IMR-90 (cell line): ENCODE data around the gene SOS1. TPM values are rescaled to one million over a fixed set of nuclear protein-coding genes. Genes with fewer than 3 reads are reported as not detected.

Source experiments
- ATAC-seq: fragments of 200-7000 bp; cut with Tn5 transposase; 2 replicates; pipeline ENCODE4 v1.9.1; 2020; ENCODE audit warnings: low read depth, mild to moderate bottlenecking, moderate library complexity
- BruUV-seq: library from RNA; stranded (reverse); fragments of 400-500 nt; replicated peaks from 2 replicates; lab custom pipeline; 2021; lab: Mats Ljungman, UMichigan
- CTCF ChIA-PET: fragments of 300-600 bp; formaldehyde crosslinking; extraction: SDS; loops from one replicate; lab custom pipeline; 2021; ENCODE audit warnings: antibody characterized with exemption; lab: Yijun Ruan, JAX
- POLR2A ChIA-PET: fragments of 300-600 bp; sonication (Branson Sonifier 250); formaldehyde crosslinking; loops from one replicate; lab custom pipeline; 2022; ENCODE audit warnings: antibody characterized with exemption; ENCODE audit not compliant: unreplicated experiment; lab: Charles Lee
- DNase-seq: peaks from one replicate; pipeline ENCODE4 v3.0.0; 2013
- H2AFZ ChIP-seq: replicated peaks from 2 replicates; pipeline ENCODE3; 2013; ENCODE audit warnings: low read length, mild to moderate bottlenecking; ENCODE audit not compliant: poor library complexity
- H2AK5ac ChIP-seq: 2 replicates; pipeline ENCODE4 v1.6.1; 2013; ENCODE audit warnings: low read depth, low read length, inconsistent platforms
- H2AK9ac ChIP-seq: replicated peaks from 2 replicates; pipeline ENCODE3; 2013; ENCODE audit warnings: mild to moderate bottlenecking, low read depth, low read length, moderate library complexity; ENCODE audit not compliant: poor library complexity
- H2BK120ac ChIP-seq: 2 replicates; pipeline ENCODE4 v1.6.1; 2013; ENCODE audit warnings: low read depth, low read length, inconsistent platforms
- H2BK15ac ChIP-seq: 3 replicates; pipeline ENCODE4 v1.6.1; 2013; ENCODE audit warnings: low read depth, low read length, inconsistent platforms
- H2BK20ac ChIP-seq: 2 replicates; pipeline ENCODE4 v1.6.1; 2013; ENCODE audit warnings: low read depth, mild to moderate bottlenecking, inconsistent platforms, low read length, moderate library complexity
- H2BK5ac ChIP-seq: 2 replicates; pipeline ENCODE4 v1.6.1; 2013; ENCODE audit warnings: mild to moderate bottlenecking, low read depth, low read length, inconsistent platforms; ENCODE audit not compliant: poor library complexity, severe bottlenecking
- H3K14ac ChIP-seq: replicated peaks from 2 replicates; pipeline ENCODE4 v1.6.1; 2013; ENCODE audit warnings: low read depth, low read length, inconsistent platforms
- H3K18ac ChIP-seq: 2 replicates; pipeline ENCODE4 v1.6.1; 2013; ENCODE audit warnings: low read depth, low read length, control low read depth
- H3K23ac ChIP-seq: 2 replicates; pipeline ENCODE4 v1.6.1; 2013; ENCODE audit warnings: low read depth, low read length, inconsistent platforms
- H3K27ac ChIP-seq: 2 replicates; pipeline ENCODE4 v1.5.1; 2013; ENCODE audit warnings: mild to moderate bottlenecking, control low read depth, low read length; ENCODE audit not compliant: insufficient read depth
- H3K27me3 ChIP-seq: 2 replicates; pipeline ENCODE4 v1.6.1; 2013; ENCODE audit warnings: low read length; ENCODE audit not compliant: control insufficient read depth, insufficient read depth
- H3K36me3 ChIP-seq: 2 replicates; pipeline ENCODE4 v1.6.1; 2013; ENCODE audit warnings: low read length, mixed read lengths; ENCODE audit not compliant: control insufficient read depth, insufficient read depth
- H3K4ac ChIP-seq: 2 replicates; pipeline ENCODE4 v1.6.1; 2013; ENCODE audit warnings: low read depth, low read length, inconsistent platforms
- H3K4me1 ChIP-seq: 2 replicates; pipeline ENCODE4 v1.6.1; 2013; ENCODE audit warnings: low read length, mixed read lengths; ENCODE audit not compliant: control insufficient read depth, insufficient read depth
- H3K4me2 ChIP-seq: 2 replicates; pipeline ENCODE4 v1.6.1; 2013; ENCODE audit warnings: low read depth, mild to moderate bottlenecking, control low read depth, low read length, moderate library complexity
- H3K4me3 ChIP-seq: 2 replicates; pipeline ENCODE4 v1.5.1; 2013; ENCODE audit warnings: low read depth, mild to moderate bottlenecking, control low read depth, low read length, moderate library complexity; ENCODE audit not compliant: insufficient read depth
- H3K56ac ChIP-seq: 2 replicates; pipeline ENCODE4 v1.6.1; 2013; ENCODE audit warnings: low read length, inconsistent platforms; ENCODE audit not compliant: insufficient read depth; ENCODE audit errors: extremely low read depth
- H3K79me1 ChIP-seq, 2 experiments: 2 replicates each; pipeline ENCODE4 v1.6.1; 2013; ENCODE audit warnings: low read length in 2 of 2, inconsistent platforms in 1 of 2, low read depth in 1 of 2
- H3K9ac ChIP-seq: 2 replicates; pipeline ENCODE4 v1.6.1; 2013; ENCODE audit warnings: low read depth, low read length, control low read depth
- H3K9me1 ChIP-seq: 2 replicates; pipeline ENCODE4 v1.6.1; 2013; ENCODE audit warnings: low read length, inconsistent platforms; ENCODE audit not compliant: insufficient read depth
- H3K9me3 ChIP-seq: 2 replicates; pipeline ENCODE4 v1.6.1; 2013; ENCODE audit warnings: low read length; ENCODE audit not compliant: control insufficient read depth, insufficient read depth
- H4K20me1 ChIP-seq: 2 replicates; pipeline ENCODE4 v1.6.1; 2013; ENCODE audit warnings: low read length, inconsistent platforms; ENCODE audit not compliant: insufficient read depth
- H4K5ac ChIP-seq: 2 replicates; pipeline ENCODE4 v1.6.1; 2013; ENCODE audit warnings: mild to moderate bottlenecking, low read depth, low read length, control low read depth
- H4K8ac ChIP-seq, 2 experiments: 2 replicates each; pipeline ENCODE4 v1.6.1; 2013; ENCODE audit warnings: low read depth in 2 of 2, low read length in 2 of 2, control low read depth in 1 of 2, inconsistent platforms in 1 of 2
- H4K91ac ChIP-seq: 2 replicates; pipeline ENCODE4 v1.6.1; 2013; ENCODE audit warnings: low read depth, low read length, inconsistent platforms; ENCODE audit not compliant: insufficient read depth
- BHLHE40 ChIP-seq: fragments of 150-350 bp; IDR thresholded peaks from 2 replicates; pipeline ENCODE4 v1.6.1; 2016; ENCODE audit warnings: mild to moderate bottlenecking, low read depth, low read length
- CEBPB ChIP-seq: IDR thresholded peaks from 2 replicates; pipeline ENCODE4 v1.6.1; 2012; ENCODE audit warnings: low read depth, low read length, improper control_type of control experiment
- CHD1 ChIP-seq: IDR thresholded peaks from 2 replicates; pipeline ENCODE4 v1.6.1; 2012; ENCODE audit warnings: low read depth, low read length, improper control_type of control experiment
- FOS ChIP-seq: fragments of 150-350 bp; IDR thresholded peaks from 2 replicates; pipeline ENCODE4 v1.6.1; 2016; ENCODE audit warnings: low read depth, low read length
- MAFK ChIP-seq: IDR thresholded peaks from 2 replicates; pipeline ENCODE4 v1.6.1; 2012; ENCODE audit warnings: low read depth, low read length, improper control_type of control experiment
- MAZ ChIP-seq: IDR thresholded peaks from 2 replicates; pipeline ENCODE4 v1.6.1; 2012; ENCODE audit warnings: low read depth, mild to moderate bottlenecking, low read length, improper control_type of control experiment, moderate library complexity, borderline replicate concordance
- MXI1 ChIP-seq: IDR thresholded peaks from 2 replicates; pipeline ENCODE4 v1.6.1; 2012; ENCODE audit warnings: low read depth, mild to moderate bottlenecking, low read length, moderate library complexity, borderline replicate concordance
- NFE2L2 ChIP-seq: fragments of 150-350 bp; IDR thresholded peaks from 2 replicates; pipeline ENCODE4 v1.6.1; 2016; ENCODE audit warnings: low read depth, mild to moderate bottlenecking, low read length
- POLR2A ChIP-seq: IDR thresholded peaks from 2 replicates; pipeline ENCODE4 v1.6.1; 2012; ENCODE audit warnings: mild to moderate bottlenecking, low read depth, low read length
- RAD21 ChIP-seq: IDR thresholded peaks from 2 replicates; pipeline ENCODE4 v1.6.1; 2012; ENCODE audit warnings: low read length, improper control_type of control experiment
- RCOR1 ChIP-seq: IDR thresholded peaks from 2 replicates; pipeline ENCODE4 v1.6.1; 2012; ENCODE audit warnings: mild to moderate bottlenecking, low read length, improper control_type of control experiment; ENCODE audit not compliant: insufficient replicate concordance
- RFX5 ChIP-seq: IDR thresholded peaks from 2 replicates; pipeline ENCODE4 v1.8.0; 2012; ENCODE audit warnings: low read depth, mild to moderate bottlenecking, low read length, moderate library complexity
- SMC3 ChIP-seq: fragments of 150-350 bp; IDR thresholded peaks from 2 replicates; pipeline ENCODE4 v1.6.1; 2016; ENCODE audit warnings: low read depth, mild to moderate bottlenecking, antibody characterized with exemption, low read length, moderate library complexity
- WGBS, 2 experiments: methylation state at CpG; one replicate each; pipeline versions ENCODE4 v1.1.5 to v1.1.7; 2013; ENCODE audit warnings: missing lambda C conversion rate in 2 of 2; ENCODE audit not compliant: insufficient read length in 1 of 2; ENCODE audit errors: extremely low coverage in 2 of 2; 5-methylcytosine and 5-hydroxymethylcytosine counted together
- dilution Hi-C: fragments of 300-500 bp; cut with HindIII; formaldehyde crosslinking; loops from one replicate; pipeline ENCODE4 v1.14.3; 2018; ENCODE audit warnings: low sequenced_read_pairs; ENCODE audit not compliant: unreplicated experiment
- in situ Hi-C: fragments of 300-500 bp; cut with MboI; formaldehyde crosslinking; loops from 3 replicates; pipeline ENCODE4 v1.14.3; 2019; ENCODE audit warnings: low sequenced_read_pairs, inconsistent platforms, mixed read lengths
- intact Hi-C: fragments of 100-400 bp; cut with micrococcal nuclease; formaldehyde crosslinking; loops from 2 replicates; pipeline ENCODE4 v1.10.0; 2022
- polyA plus RNA-seq, 3 experiments: library from polyadenylated mRNA; depleted of rRNA; stranded (reverse); fragments of >200 nt; gene quantifications; 2 replicates each; pipeline ENCODE4 v1.2.3, GENCODE V29; 2012; ENCODE audit warnings: low replicate concordance in 1 of 3
- total RNA-seq: library from RNA; depleted of rRNA; stranded (reverse); fragments of >200 nt; gene quantifications from 2 replicates; pipeline ENCODE4 v1.2.3, GENCODE V29; 2012
- TF ChIP-seq, protein P1 (sequence below): fragments of 150-350 bp; IDR thresholded peaks from 2 replicates; pipeline ENCODE4 v1.6.1; 2017; ENCODE audit warnings: mild to moderate bottlenecking, antibody characterized with exemption, low read length, low read depth
- TF ChIP-seq, protein P2 (sequence below): conservative IDR thresholded peaks from 2 replicates; pipeline ENCODE4 v1.5.1; 2012; ENCODE audit warnings: mild to moderate bottlenecking, low read depth, low read length, improper control_type of control experiment
- TF ChIP-seq, protein P3 (sequence below): fragments of 150-350 bp; IDR thresholded peaks from 2 replicates; pipeline ENCODE4 v1.6.1; 2016; ENCODE audit warnings: low read depth, mild to moderate bottlenecking, low read length, moderate library complexity, borderline replicate concordance

The SOS1 gene
- total and polyA plus RNA-seq, 2 of the 4 experiments (the other 2 are of a cell fraction) = 8.2 to 11.2 TPM

DNA sequence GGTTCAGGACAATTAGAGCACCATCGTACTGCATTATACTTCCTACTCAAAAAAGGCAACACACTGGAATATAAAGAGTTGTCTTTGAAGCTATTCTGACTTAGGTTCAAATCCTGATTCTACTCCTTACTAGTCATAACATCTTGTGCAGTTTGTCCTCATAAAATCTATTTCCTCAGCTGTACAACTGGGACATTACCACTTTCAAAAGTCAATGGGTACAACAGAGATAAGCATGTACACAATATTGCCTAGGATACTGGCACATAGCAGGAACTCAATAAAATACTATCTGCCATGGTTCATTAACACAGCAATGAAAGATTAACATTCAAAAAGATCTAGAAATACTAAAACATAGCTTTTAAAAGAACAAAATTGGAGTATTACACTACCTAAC, 11.3 kb downstream of the SOS1 start:
- ChIA-PET CTCF (no interaction called here), POLR2A (no interaction called here)
- no TSS peak for BruUV-seq
- no peak overlapping the region for H3K9ac ChIP-seq
- peaks cover 67% of the 10 kb centered on the region for H4K20me1 ChIP-seq
- in situ Hi-C loops (no loop called here), dilution Hi-C loops (no loop called here), intact Hi-C loops (no loop called here)
- peaks cover 10% of the 10 kb centered on the region; the same call in 1 of the 2 replicates for H3K9me1 ChIP-seq
- ATAC-seq (no peak), DNase-seq (no peak)
- no peak overlapping the region for H3K4me3 ChIP-seq
- WGBS, 2 experiments = no CpG with 5 or more reads among the region's 1 CpG
- H2AK9ac ChIP-seq = no peak overlapping the region
- no peak overlapping the region for H3K56ac ChIP-seq
- H3K36me3 ChIP-seq = peaks cover 11% of the 10 kb centered on the region
- no peak overlapping the region for H3K18ac ChIP-seq
- peaks cover 40 to 79% of the 10 kb centered on the region in 2 experiments for H3K79me1 ChIP-seq
- H4K8ac ChIP-seq = no peak overlapping the region
- H3K4ac ChIP-seq = no peak overlapping the region
- H3K9me3 ChIP-seq = no peaks in the 10 kb centered on the region
- no peak overlapping the region for H2BK5ac ChIP-seq
- no peak overlapping the region for H3K27ac ChIP-seq
- H3K23ac ChIP-seq = no peak overlapping the region
- no peak overlapping the region for H2AK5ac ChIP-seq
- no peak overlapping the region for H2BK15ac ChIP-seq
- TF ChIP-seq FOS = no peak
- no peak for TF ChIP-seq MAFK
- TF ChIP-seq, protein P1, sequence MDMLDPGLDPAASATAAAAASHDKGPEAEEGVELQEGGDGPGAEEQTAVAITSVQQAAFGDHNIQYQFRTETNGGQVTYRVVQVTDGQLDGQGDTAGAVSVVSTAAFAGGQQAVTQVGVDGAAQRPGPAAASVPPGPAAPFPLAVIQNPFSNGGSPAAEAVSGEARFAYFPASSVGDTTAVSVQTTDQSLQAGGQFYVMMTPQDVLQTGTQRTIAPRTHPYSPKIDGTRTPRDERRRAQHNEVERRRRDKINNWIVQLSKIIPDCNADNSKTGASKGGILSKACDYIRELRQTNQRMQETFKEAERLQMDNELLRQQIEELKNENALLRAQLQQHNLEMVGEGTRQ = no peak
- TF ChIP-seq BHLHE40 = no peak
- TF ChIP-seq, protein P2, sequence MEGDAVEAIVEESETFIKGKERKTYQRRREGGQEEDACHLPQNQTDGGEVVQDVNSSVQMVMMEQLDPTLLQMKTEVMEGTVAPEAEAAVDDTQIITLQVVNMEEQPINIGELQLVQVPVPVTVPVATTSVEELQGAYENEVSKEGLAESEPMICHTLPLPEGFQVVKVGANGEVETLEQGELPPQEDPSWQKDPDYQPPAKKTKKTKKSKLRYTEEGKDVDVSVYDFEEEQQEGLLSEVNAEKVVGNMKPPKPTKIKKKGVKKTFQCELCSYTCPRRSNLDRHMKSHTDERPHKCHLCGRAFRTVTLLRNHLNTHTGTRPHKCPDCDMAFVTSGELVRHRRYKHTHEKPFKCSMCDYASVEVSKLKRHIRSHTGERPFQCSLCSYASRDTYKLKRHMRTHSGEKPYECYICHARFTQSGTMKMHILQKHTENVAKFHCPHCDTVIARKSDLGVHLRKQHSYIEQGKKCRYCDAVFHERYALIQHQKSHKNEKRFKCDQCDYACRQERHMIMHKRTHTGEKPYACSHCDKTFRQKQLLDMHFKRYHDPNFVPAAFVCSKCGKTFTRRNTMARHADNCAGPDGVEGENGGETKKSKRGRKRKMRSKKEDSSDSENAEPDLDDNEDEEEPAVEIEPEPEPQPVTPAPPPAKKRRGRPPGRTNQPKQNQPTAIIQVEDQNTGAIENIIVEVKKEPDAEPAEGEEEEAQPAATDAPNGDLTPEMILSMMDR = no peak
- no peak for TF ChIP-seq CHD1
- TF ChIP-seq RFX5 = no peak
- no peak for TF ChIP-seq NFE2L2
- no peak for TF ChIP-seq CEBPB
- TF ChIP-seq, protein P3, sequence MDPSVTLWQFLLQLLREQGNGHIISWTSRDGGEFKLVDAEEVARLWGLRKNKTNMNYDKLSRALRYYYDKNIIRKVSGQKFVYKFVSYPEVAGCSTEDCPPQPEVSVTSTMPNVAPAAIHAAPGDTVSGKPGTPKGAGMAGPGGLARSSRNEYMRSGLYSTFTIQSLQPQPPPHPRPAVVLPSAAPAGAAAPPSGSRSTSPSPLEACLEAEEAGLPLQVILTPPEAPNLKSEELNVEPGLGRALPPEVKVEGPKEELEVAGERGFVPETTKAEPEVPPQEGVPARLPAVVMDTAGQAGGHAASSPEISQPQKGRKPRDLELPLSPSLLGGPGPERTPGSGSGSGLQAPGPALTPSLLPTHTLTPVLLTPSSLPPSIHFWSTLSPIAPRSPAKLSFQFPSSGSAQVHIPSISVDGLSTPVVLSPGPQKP = no peak
- TF ChIP-seq SMC3 = no peak
- no peak for TF ChIP-seq RCOR1
- TF ChIP-seq MAZ = no peak
- no peak for TF ChIP-seq RAD21
- no peak for TF ChIP-seq POLR2A
- no peak for TF ChIP-seq MXI1
- H4K5ac ChIP-seq = no peak overlapping the region
- H3K14ac ChIP-seq = no peak overlapping the region
- H2AFZ ChIP-seq = no peak overlapping the region
- peaks cover 4% of the 10 kb centered on the region for H3K4me1 ChIP-seq
- H3K27me3 ChIP-seq = no peaks in the 10 kb centered on the region
- H3K4me2 ChIP-seq = no peak overlapping the region
- H4K91ac ChIP-seq = no peak overlapping the region
- H2BK20ac ChIP-seq = no peak overlapping the region
- H2BK120ac ChIP-seq = no peak overlapping the region
